HG02938 (cell line): ENCODE measurements around the gene CDA.

Experiments
- ATAC-seq: cut with Tn5 transposase; IDR thresholded peaks from one replicate; pipeline ENCODE4 v1.9.1; 2021; ENCODE audit warnings: mild to moderate bottlenecking, moderate library complexity; ENCODE audit not compliant: unreplicated experiment

Gene CDA

DNA sequence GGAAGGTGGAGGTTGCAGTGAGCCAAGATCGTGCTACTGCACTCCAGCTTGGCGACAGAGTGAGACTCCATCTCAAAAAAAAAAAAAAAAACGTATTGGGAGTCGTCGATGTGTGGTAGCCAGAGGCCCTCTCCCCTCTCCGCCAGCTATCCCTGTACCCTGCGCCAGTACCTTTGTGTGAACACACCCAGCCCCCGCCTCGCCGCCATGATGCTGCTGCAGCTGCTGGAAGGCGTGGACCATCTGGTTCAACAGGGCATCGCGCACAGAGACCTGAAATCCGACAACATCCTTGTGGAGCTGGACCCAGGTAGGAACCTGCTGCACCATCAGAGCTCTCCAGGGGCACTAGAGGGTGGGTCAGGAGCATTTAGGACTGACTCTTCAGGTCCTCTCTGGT lies 56.5 kb downstream of the CDA start:
- ATAC-seq: no peak

DNA sequence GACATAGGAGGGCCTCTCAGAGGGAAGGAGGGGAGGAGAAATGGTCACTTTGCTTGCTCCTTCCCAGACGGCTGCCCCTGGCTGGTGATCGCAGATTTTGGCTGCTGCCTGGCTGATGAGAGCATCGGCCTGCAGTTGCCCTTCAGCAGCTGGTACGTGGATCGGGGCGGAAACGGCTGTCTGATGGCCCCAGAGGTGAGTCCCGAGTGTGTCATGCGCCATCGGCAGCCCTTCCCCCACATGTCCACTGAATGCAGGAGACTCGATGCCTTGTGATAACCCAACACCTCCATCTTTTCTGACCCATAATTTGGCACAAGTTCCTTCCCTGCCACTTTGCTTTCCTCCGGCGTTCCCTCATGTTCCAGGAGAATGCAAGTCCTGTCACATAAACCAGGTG lies 59.5 kb downstream of the CDA start:
- ATAC-seq: no peak

DNA sequence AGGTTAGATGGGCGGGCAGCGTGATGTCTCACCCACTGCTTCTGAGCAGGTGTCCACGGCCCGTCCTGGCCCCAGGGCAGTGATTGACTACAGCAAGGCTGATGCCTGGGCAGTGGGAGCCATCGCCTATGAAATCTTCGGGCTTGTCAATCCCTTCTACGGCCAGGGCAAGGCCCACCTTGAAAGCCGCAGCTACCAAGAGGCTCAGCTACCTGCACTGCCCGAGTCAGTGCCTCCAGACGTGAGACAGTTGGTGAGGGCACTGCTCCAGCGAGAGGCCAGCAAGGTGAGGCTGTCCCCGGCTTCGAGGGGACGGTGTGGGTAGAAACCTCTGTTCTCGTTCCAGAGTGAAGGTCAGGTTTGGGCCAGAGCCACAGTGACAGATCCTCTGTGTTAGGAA lies 60.0 kb downstream of the CDA start:
- ATAC-seq: no peak

GRCh38 chr1:20652300-20652699 lies 63.4 kb downstream of the CDA start:
- ATAC-seq: no peak

DNA sequence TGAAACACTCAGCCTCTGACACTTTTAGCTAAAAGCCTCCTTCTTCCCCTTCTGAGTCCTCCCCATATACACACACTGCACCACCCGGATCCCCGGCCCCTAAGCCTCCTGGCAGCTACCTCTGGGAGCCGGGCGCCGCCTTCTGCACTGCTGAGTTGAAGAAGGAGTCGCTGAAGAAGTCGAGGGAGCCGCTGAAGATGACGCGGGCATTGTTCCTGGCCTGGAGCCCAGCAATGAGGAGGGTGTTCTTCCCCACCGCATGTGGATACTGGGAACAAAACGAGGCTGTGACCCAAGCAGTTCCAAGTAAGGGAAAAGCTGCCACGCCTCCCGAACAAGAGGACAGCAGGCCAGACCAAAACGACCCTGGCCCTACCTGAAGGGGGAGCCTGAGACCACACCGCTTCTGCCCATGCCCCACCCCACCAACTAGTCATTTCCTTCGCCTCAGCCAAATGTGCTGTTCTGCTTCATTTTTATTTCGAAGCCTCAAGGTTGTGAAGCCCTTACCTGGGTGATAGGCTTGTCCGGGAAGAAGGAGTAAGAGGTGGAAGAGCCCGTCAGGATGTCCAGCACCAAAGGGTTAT lies 65.3 kb downstream of the CDA start:
- no peak for ATAC-seq

DNA sequence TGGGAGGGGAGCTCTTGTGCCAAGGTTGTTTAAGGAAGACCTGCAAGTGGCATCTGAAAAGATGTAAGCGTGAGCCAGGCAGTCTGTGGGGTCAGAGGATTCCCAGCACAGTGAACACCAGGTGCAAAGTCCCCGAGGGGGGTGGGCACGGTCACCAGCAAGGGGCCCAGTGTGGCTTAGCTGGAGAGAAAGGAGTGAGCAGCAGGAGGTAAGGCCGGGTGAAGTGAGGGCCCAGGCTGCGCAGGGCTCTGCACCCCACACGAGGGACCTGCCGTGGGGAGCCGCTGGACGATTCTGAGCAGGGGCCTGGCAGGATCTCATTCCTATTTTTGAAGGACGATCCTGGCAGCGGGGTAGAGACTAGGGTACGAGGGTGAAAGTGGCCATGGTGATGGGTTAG lies 68.1 kb downstream of the CDA start:
- no peak for ATAC-seq

DNA sequence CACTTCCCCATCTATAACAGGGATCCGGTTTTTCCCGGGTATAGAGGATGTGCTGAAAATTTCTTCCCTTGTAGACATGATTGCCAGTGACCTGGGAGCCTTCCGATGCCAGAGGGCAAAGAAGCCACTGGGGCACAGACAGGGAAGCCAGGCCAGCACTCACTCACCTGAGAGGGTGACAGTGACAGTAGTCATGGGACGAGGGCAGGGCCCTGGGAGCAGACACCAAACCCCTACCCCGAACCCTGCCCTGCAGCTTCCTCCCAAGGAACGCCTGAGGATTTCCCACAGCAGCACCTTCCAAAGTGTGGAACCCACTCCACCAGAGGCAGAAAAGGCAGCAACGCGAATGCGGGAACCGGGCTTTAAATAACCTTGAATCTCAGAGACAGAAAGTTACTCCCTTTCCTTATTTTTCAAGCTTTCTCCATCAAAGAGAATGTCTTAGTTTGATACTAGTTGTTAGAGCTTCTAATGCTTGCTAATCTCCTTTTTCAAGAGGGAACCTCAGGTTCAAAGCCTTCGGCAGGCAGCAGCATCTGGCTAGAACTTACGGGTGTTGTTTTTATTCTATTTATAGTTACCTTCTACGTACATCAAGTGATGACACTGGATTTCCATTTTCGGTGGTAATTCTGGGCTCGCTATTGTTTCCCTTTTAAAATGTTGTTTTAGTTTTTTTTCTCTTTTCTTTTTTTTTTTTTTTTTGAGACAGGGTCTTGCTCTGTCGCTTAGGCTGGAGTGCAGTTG lies 69.4 kb downstream of the CDA start:
- no peak for ATAC-seq

- ATAC-seq: no peak
Measured at GRCh38 chr1:20660363-20660762, 71.5 kb downstream of the CDA start.

DNA sequence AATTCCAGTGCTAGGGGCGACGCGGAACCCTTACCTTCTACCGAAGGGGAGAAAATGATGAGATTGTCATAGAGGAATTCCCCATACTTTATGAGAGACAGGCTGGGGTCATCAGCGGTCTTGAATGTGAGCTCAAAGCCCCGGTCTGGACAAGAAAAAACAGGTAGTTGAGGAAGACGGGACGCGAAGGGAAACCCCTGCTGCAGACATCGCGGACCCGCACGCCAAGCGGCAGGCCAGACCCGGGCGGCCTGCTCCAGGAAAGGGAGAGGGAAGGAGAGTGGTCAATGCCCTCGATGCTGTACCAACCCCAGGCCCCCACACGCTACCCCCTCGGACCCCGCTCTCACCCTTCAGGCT lies 71.9 kb downstream of the CDA start:
- peak; percentile 4 for ATAC-seq

GRCh38 chr1:20661207-20662109 lies 72.6 kb downstream of the CDA start, which contains the start of gene DDOST:
TSS of gene DDOST (minus strand) at chr1:20661369. CDS start at chr1:20661350, 19 bp downstream.
- ATAC-seq: peak; percentile 96

DNA sequence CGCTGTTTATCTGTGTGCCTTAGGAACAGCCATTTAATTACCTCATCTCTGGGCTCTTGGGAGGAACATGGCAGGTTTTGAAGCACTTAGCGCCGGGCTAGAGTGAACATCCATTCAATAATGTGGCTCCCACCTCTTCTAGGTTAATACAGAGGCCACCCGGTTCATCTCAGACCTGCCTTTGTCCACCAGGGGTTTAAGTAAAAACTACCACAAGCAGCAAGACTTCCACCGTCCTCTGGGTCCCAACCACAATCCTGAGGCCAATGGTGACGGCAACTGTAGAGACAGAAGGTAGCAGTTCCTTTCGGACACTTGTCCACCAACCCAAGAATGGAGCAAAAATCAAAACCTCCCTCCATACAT lies 73.2 kb downstream of the CDA start:
- ATAC-seq: no peak

GRCh38 chr1:20663365-20663764 lies 74.5 kb downstream of the CDA start:
- no peak for ATAC-seq

DNA sequence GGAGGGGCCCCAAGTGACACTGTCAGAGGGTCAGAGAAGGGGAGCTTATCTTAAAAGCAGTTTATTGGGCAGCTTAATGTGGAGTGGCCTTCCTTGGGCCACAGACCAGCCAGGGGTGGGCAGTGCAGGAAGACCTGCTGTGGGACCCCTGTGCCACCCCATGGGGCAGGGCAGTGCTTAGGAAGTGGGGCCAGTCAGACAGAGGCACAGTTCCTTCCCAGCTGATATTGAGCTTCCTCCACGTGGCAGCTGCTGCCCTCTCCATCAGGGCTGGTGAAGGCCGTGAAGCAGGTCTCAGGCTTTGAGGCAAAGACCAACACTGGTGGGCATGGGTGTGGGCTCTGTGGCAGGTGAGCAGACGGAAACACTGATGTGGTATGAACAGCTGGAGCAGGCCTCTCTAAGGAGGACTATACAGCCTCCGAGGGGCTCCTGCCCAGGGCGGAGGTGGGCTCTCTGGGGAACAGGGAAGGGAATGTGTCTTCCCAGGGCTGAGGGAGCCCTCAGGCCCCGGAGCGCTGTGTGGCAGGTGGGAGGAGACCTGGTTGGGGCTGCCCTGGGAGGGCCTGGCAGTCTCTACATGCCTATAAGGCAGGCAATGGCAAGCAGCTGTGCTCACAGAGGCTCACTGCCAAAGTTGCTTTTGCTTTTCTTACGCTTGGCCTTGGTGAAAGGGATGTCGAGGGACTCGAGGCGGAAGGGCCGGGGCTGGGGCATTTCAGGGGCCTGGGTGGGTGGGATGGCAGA lies 75.2 kb downstream of the CDA start:
- ATAC-seq: no peak

GRCh38 chr1:20665726-20666125 lies 76.8 kb downstream of the CDA start:
- no peak for ATAC-seq

DNA sequence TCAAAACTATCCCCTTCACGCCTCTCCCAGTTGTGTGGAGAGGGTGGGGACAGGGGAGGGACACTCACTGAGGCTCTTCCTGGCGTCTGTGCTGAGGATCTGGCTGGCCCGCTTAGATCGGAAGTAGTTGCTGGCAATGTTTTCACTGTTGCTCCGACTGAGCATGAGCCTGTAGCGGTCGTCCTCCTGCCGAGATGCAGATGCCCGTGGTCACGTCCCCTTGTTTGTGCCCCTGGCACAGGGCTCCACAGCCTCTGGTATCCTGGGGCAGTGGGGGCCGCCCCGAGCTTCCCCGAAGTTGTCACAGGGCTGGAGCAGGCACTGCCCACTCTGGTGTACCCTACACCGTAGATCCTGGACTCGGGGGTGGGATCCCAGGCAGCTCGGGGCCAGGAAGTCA lies 77.2 kb downstream of the CDA start:
- ATAC-seq: no peak

DNA sequence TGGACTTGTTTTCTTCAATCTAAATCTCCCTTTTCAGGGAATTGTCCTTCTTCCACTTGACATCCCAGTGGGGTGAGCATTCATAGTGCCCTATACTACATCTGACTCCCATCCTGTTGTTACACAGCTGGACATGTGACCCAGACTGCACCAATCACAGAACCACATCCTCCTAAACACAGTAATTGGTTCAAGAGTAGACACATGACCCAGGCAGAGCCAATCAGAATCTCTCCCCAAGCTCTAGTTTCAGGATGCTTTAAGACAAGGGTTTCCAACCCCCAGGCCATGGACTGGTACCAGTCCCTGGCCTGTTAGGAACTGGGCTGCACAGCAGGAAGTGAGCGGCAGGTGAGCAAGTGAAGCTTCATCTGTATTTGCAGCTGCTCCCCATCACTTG lies 77.9 kb downstream of the CDA start:
- no peak for ATAC-seq
